ENCODE data around the gene ZZZ3.

ZZZ3 gene

DNA sequence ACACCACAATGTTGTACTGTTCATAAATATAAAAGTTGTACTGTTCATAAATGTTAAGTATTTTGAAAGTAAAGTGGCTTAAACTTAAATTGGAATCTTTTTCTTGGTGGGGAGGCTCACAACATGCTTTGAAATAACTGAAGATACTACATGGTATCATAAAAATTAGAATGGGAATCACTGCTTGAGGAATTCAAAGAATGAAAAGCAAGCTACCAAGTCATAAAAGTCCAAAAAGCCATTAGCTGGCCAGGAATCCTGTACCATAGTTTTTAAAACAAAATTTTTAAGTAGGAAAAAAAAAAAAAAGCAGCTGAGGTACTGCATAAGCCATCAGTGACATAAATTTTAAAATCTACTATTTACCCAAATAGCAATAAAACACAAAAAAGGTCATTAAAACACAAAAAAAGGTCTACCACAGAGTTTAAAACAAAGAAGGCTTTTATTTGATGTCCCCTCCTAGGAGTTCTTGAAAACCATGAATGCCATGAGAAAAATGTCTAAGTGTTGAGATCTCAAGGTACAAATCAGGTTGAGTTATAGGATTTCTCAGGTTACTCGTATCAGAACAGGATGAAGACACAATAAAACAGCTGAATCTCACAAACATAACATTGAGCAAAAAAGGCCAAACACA is 8.6 kb downstream of the ZZZ3 start:
- intact Hi-C loops (cut with DNase I; ENCODE audit: low total_unique reads) = no loop called here
- Histone ChIP-seq H3K4me3 (no peak overlapping the region), H3K27ac (no peak overlapping the region), H3K27me3 (no peaks in the 10 kb centered on the region), H3K9me3 (no peaks in the 10 kb centered on the region), H3K4me1 (peaks cover 0 to 65% (median 21%) of the 10 kb centered on the region in 4 donors), H3K36me3 (no peaks in the 10 kb centered on the region)
- TF ChIP-seq, protein P1, sequence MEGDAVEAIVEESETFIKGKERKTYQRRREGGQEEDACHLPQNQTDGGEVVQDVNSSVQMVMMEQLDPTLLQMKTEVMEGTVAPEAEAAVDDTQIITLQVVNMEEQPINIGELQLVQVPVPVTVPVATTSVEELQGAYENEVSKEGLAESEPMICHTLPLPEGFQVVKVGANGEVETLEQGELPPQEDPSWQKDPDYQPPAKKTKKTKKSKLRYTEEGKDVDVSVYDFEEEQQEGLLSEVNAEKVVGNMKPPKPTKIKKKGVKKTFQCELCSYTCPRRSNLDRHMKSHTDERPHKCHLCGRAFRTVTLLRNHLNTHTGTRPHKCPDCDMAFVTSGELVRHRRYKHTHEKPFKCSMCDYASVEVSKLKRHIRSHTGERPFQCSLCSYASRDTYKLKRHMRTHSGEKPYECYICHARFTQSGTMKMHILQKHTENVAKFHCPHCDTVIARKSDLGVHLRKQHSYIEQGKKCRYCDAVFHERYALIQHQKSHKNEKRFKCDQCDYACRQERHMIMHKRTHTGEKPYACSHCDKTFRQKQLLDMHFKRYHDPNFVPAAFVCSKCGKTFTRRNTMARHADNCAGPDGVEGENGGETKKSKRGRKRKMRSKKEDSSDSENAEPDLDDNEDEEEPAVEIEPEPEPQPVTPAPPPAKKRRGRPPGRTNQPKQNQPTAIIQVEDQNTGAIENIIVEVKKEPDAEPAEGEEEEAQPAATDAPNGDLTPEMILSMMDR (IDR thresholded peaks at IDR 0.05) = no peak
- no peak for DNase-seq

DNA sequence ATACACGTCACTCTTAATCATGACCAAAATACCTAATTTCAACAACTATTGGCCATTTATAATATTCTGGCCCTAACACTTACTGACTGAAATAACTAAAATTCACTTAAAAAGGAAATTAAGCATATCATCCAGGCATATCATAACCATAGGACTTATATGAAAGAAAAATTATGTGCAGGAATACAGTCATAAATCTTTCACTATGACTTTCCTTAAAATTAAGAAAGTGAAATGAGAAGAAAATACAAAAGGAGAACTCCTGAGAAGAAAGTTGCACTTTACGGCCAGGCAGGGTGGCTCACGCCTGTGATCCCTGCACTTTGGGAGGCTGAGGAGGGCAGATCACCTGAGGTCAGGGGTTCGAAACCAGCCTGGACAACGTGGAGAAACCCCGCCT is 9.4 kb downstream of the ZZZ3 start:
- no peak overlapping the region for H3K27ac ChIP-seq
- intact Hi-C loops (cut with DNase I; ENCODE audit: low total_unique reads) = no loop called here
- no peak for DNase-seq

DNA sequence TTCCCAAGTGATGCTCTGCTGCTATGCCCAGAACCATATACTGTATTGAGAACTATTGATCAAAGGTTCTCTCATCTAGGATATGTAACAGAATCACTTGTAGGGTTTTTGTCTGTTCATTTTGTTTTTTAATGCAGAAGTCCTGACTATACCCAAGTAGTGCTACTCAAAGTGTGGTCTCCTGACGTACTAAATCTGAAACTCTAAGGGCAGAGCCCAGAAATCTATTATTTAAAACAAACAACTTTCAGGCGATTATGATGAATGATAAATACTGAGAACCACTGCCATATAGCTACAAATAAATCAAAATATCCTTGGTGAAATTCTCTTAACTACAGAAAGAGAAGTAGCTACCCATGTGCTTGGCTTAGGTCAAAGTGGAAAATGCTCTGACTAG is 10.1 kb downstream of the ZZZ3 start:
- TF ChIP-seq, protein P1 (IDR thresholded peaks at IDR 0.05) = no peak
- H3K36me3 ChIP-seq = no peaks in the 10 kb centered on the region
- no peak overlapping the region for H3K4me3 ChIP-seq
- no peaks in the 10 kb centered on the region for H3K9me3 ChIP-seq
- intact Hi-C loops (cut with DNase I; ENCODE audit: low total_unique reads) = no loop called here
- DNase-seq = no peak
- no peaks in the 10 kb centered on the region for H3K27me3 ChIP-seq
- peaks cover 0 to 70% (median 20%) of the 10 kb centered on the region in 4 donors for H3K4me1 ChIP-seq
- no peak overlapping the region for H3K27ac ChIP-seq

More for the DNA sequence above, 9.4 kb downstream of the ZZZ3 start:
- Histone ChIP-seq H3K9me3 (no peaks in the 10 kb centered on the region), H3K4me1 (peaks cover 0 to 66% (median 20%) of the 10 kb centered on the region in 4 donors), H3K27me3 (no peaks in the 10 kb centered on the region), H3K4me3 (no peak overlapping the region), H3K36me3 (no peaks in the 10 kb centered on the region)
- TF ChIP-seq, protein P1 (IDR thresholded peaks at IDR 0.05) = no peak

DNA sequence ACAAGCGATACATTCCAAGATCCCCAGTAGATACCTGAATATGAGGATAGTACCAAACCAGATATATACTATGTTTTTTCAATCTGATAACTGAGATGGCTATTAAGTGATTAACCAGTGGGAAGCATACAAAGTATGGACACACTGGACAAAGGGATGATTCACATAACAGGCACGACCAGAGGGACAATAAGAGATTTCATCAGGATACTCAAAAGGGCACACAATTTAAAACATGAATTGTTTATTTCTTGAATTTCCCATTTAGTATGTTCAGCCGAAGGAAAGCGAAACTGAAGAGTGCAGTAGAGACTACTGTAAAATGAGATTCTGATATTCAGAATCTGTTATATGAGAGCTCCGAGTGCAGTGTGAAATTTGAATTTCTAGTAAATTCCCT is 10.6 kb downstream of the ZZZ3 start:
- no peak for DNase-seq
- H3K4me3 ChIP-seq = no peak overlapping the region

DNA sequence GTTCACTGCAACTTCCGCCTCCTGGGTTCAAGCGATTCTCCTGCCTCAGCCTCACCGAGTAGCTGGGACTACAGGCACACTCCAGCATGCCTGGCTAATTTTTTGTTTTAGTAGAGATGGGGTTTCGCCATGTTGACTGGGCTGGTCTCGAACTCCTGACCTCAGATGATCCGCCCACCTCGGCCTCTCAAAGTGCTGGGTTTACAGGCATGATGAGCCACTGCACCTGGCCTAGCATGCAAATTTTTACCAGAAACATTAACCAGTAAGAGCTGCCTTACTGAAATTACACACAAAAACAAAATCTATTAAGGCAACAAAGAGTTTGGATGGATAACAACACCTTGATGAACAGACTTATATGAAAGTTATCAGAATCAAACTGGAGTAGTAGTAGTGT is 12.1 kb downstream of the ZZZ3 start:
- Histone ChIP-seq H3K4me3 (no peak overlapping the region), H3K27ac (no peak overlapping the region), H3K27me3 (no peaks in the 10 kb centered on the region), H3K9me3 (no peaks in the 10 kb centered on the region), H3K36me3 (no peaks in the 10 kb centered on the region), H3K4me1 (peaks cover 0 to 68% (median 22%) of the 10 kb centered on the region in 4 donors)
- intact Hi-C loops (cut with DNase I; ENCODE audit: low total_unique reads) = no loop called here
- DNase-seq = no peak
- TF ChIP-seq, protein P1 (IDR thresholded peaks at IDR 0.05) = no peak

More for the DNA sequence above, 10.6 kb downstream of the ZZZ3 start:
- Histone ChIP-seq H3K9me3 (no peaks in the 10 kb centered on the region), H3K27me3 (no peaks in the 10 kb centered on the region), H3K27ac (no peak overlapping the region), H3K36me3 (no peaks in the 10 kb centered on the region), H3K4me1 (peaks cover 0 to 69% (median 20%) of the 10 kb centered on the region in 4 donors)
- intact Hi-C loops (cut with DNase I; ENCODE audit: low total_unique reads) = no loop called here
- TF ChIP-seq, protein P1 (IDR thresholded peaks at IDR 0.05) = no peak

Measured in tibial artery (tissue), 4 donors.